Activated naive CD8-positive, alpha-beta T cell treated with anti-CD3 and anti-CD28 coated beads, Interleukin-2, amount 10 ng/mL, durations not matched to agents 7 days and 5 days (primary cell): ENCODE results near the gene AHDC1. TPM values are rescaled to one million over a fixed set of nuclear protein-coding genes. Genes with fewer than 3 reads are reported as not detected.
"Not testable (repeated sequence)": the region's sequence is repeated elsewhere in the genome, so short reads cannot be mapped to it uniquely, and the experiment has no call there.

Experiments used
- ATAC-seq: fragments of 150-1000 bp; cut with Tn5 transposase; one replicate; pipeline ENCODE4 v1.10.0; 2021; ENCODE audit warnings: low read depth, moderate library complexity
- POLR2A ChIA-PET: fragments of 350-600 bp; sonication (Branson Sonifier 250); formaldehyde crosslinking; loops from one replicate; lab custom pipeline; 2021; ENCODE audit warnings: antibody characterized with exemption; lab: Charles Lee
- DNase-seq: peaks from one replicate; pipeline ENCODE4 v3.0.0; 2021
- H3K27ac Mint-ChIP-seq: one replicate; pipeline ENCODE4 v1.8.0; 2022; ENCODE audit warnings: mild to moderate bottlenecking, mixed read lengths
- H3K27me3 Mint-ChIP-seq: one replicate; pipeline ENCODE4 v1.8.0; 2022; ENCODE audit warnings: mild to moderate bottlenecking, moderate library complexity, mixed read lengths
- H3K36me3 Mint-ChIP-seq: one replicate; pipeline ENCODE4 v1.8.0; 2021; ENCODE audit warnings: mild to moderate bottlenecking, mixed read lengths
- H3K4me1 Mint-ChIP-seq: one replicate; pipeline ENCODE4 v1.8.0; 2021; ENCODE audit warnings: mixed read lengths
- H3K4me3 Mint-ChIP-seq: one replicate; pipeline ENCODE4 v1.8.0; 2022; ENCODE audit warnings: mild to moderate bottlenecking, moderate library complexity, mixed read lengths
- H3K9me3 Mint-ChIP-seq: one replicate; pipeline ENCODE4 v1.8.0; 2021; ENCODE audit warnings: mixed read lengths
- total RNA-seq, 2 experiments: library from RNA; stranded (reverse); gene quantifications; one replicate each; pipeline ENCODE4 v1.2.3, GENCODE V29; 2021

The AHDC1 gene
- total RNA-seq, 2 experiments from 2014 or later: 21.6 to 22.2 TPM

GRCh38 chr1:27643600-27644368, 39.8 kb upstream of the AHDC1 start:
- DNase-seq (peak; percentile 67), ATAC-seq (peak; percentile 94)
- H3K36me3 Mint-ChIP-seq: no peaks in the 10 kb centered on the region
- H3K4me1 Mint-ChIP-seq: peaks cover 13% of the 10 kb centered on the region
- H3K27me3 Mint-ChIP-seq: peaks cover 6% of the 10 kb centered on the region
- H3K27ac Mint-ChIP-seq: no peak overlapping the region
- H3K4me3 Mint-ChIP-seq: no peak overlapping the region
- POLR2A ChIA-PET: interaction anchor here (1.1 to 1.2 kb wide), 2 partner anchors 19 to 35 kb away, joined by 3 to 6 read pairs; no protein-coding TSS in a partner anchor
- H3K9me3 Mint-ChIP-seq: no peaks in the 10 kb centered on the region

- ATAC-seq, POLR2A ChIA-PET, H3K27ac Mint-ChIP-seq, H3K9me3 Mint-ChIP-seq, DNase-seq, H3K36me3 Mint-ChIP-seq, H3K27me3 Mint-ChIP-seq, H3K4me3 Mint-ChIP-seq: not testable (repeated sequence)
- H3K4me1 Mint-ChIP-seq: peaks cover 19% of the 10 kb centered on the region
Observed at GRCh38 chr1:27640514-27640913, 36.6 kb upstream of the AHDC1 start.

- H3K27me3 Mint-ChIP-seq: peaks cover 6% of the 10 kb centered on the region
- no peak overlapping the region for H3K4me3 Mint-ChIP-seq
- H3K4me1 Mint-ChIP-seq: peaks cover 23% of the 10 kb centered on the region
- POLR2A ChIA-PET: no interaction called here
- H3K27ac Mint-ChIP-seq: no peak overlapping the region
- H3K36me3 Mint-ChIP-seq: no peaks in the 10 kb centered on the region
- H3K9me3 Mint-ChIP-seq: no peaks in the 10 kb centered on the region
- DNase-seq (no peak), ATAC-seq (no peak)
Observed at GRCh38 chr1:27638805-27639204, 34.9 kb upstream of the AHDC1 start.

GRCh38 chr1:27638047-27638734, 34.2 kb upstream of the AHDC1 start:
- POLR2A ChIA-PET: no interaction called here
- Mint-ChIP-seq H3K9me3 (no peaks in the 10 kb centered on the region), H3K27me3 (peaks cover 2% of the 10 kb centered on the region), H3K36me3 (no peaks in the 10 kb centered on the region), H3K4me3 (no peak overlapping the region), H3K27ac (no peak overlapping the region), H3K4me1 (peaks cover 25% of the 10 kb centered on the region)
- DNase-seq (no peak), ATAC-seq (no peak)

GRCh38 chr1:27635396-27636142, 31.6 kb upstream of the AHDC1 start:
- H3K9me3 Mint-ChIP-seq: no peaks in the 10 kb centered on the region
- peaks cover 2% of the 10 kb centered on the region for H3K27me3 Mint-ChIP-seq
- DNase-seq (no peak), ATAC-seq (no peak)
- POLR2A ChIA-PET: no interaction called here
- H3K4me1 Mint-ChIP-seq: peaks cover 49% of the 10 kb centered on the region
- H3K4me3 Mint-ChIP-seq: no peak overlapping the region
- H3K27ac Mint-ChIP-seq: no peak overlapping the region
- H3K36me3 Mint-ChIP-seq: no peaks in the 10 kb centered on the region

- Mint-ChIP-seq H3K27ac (peak within 1 kb of the TSS; percentile 71), H3K36me3 (no peaks in the 10 kb centered on the region), H3K9me3 (no peaks in the 10 kb centered on the region), H3K27me3 (peaks cover 6% of the 10 kb centered on the region), H3K4me3 (peak within 1 kb of the TSS; percentile 65), H3K4me1 (peaks cover 49% of the 10 kb centered on the region)
- ATAC-seq (no peak), DNase-seq (no peak)
- POLR2A ChIA-PET: no interaction called here
Observed at GRCh38 chr1:27634985-27635367, 31.0 kb upstream of the AHDC1 start, which contains the start of gene FGR. Gene FGR, minus strand, starts transcription at chr1:27635185. Its CDS starts 11,269 bp downstream, at chr1:27623916.

GRCh38 chr1:27634177-27634984, 30.4 kb upstream of the AHDC1 start:
- ATAC-seq: peak; percentile 12
- POLR2A ChIA-PET: interaction anchor here (0.6 to 3.3 kb wide), 2 partner anchors 16 to 195 kb away, joined by 3 to 12 read pairs; no protein-coding TSS in a partner anchor

GRCh38 chr1:27633640-27634176, 29.8 kb upstream of the AHDC1 start:
- H3K4me3 Mint-ChIP-seq: peak overlapping the region; percentile 53
- no peaks in the 10 kb centered on the region for H3K9me3 Mint-ChIP-seq
- no peaks in the 10 kb centered on the region for H3K36me3 Mint-ChIP-seq
- H3K4me1 Mint-ChIP-seq: peaks cover 57% of the 10 kb centered on the region
- peaks cover 9% of the 10 kb centered on the region for H3K27me3 Mint-ChIP-seq
- ATAC-seq (no peak), DNase-seq (no peak)
- POLR2A ChIA-PET: interaction anchor here (0.6 to 3.3 kb wide), 3 partner anchors 16 to 196 kb away, joined by 3 to 12 read pairs (median 3); no protein-coding TSS in a partner anchor
- peak overlapping the region; percentile 40 for H3K27ac Mint-ChIP-seq

More at GRCh38 chr1:27634177-27634984, 30.4 kb upstream of the AHDC1 start:
- Mint-ChIP-seq H3K27me3 (peaks cover 6% of the 10 kb centered on the region), H3K9me3 (no peaks in the 10 kb centered on the region), H3K27ac (peak overlapping the region; percentile 71), H3K4me3 (peak overlapping the region; percentile 65), H3K36me3 (no peaks in the 10 kb centered on the region), H3K4me1 (peaks cover 53% of the 10 kb centered on the region)
- peak; percentile 69 for DNase-seq

- ATAC-seq (no peak), DNase-seq (no peak)
- Mint-ChIP-seq H3K4me1 (peaks cover 59% of the 10 kb centered on the region), H3K27me3 (peaks cover 10% of the 10 kb centered on the region), H3K36me3 (no peaks in the 10 kb centered on the region), H3K9me3 (no peaks in the 10 kb centered on the region), H3K4me3 (peak overlapping the region; percentile 53), H3K27ac (peak overlapping the region; percentile 40)
- POLR2A ChIA-PET: interaction anchor here (0.7 to 3.3 kb wide), 3 partner anchors 15 to 27 kb away, joined by 3 to 12 read pairs (median 3); no protein-coding TSS in a partner anchor
Observed at GRCh38 chr1:27633298-27633610, 29.3 kb upstream of the AHDC1 start.

GRCh38 chr1:27632387-27633297, 28.7 kb upstream of the AHDC1 start:
- DNase-seq (peak; percentile 73), ATAC-seq (peak; percentile 81)
- H3K9me3 Mint-ChIP-seq: no peaks in the 10 kb centered on the region
- peaks cover 10% of the 10 kb centered on the region for H3K27me3 Mint-ChIP-seq
- peak overlapping the region; percentile 53 for H3K4me3 Mint-ChIP-seq
- POLR2A ChIA-PET: interaction anchor here (0.6 to 3.3 kb wide), 5 partner anchors 14 to 197 kb away, joined by 3 to 12 read pairs (median 4); no protein-coding TSS in a partner anchor
- peak overlapping the region; percentile 69 for H3K27ac Mint-ChIP-seq
- H3K36me3 Mint-ChIP-seq: no peaks in the 10 kb centered on the region
- peaks cover 59% of the 10 kb centered on the region for H3K4me1 Mint-ChIP-seq

GRCh38 chr1:27630859-27631491, 27.0 kb upstream of the AHDC1 start:
- Mint-ChIP-seq H3K36me3 (no peaks in the 10 kb centered on the region), H3K9me3 (no peaks in the 10 kb centered on the region), H3K4me3 (peak overlapping the region; percentile 53), H3K27ac (peak overlapping the region; percentile 56), H3K4me1 (peaks cover 56% of the 10 kb centered on the region), H3K27me3 (peaks cover 10% of the 10 kb centered on the region)
- ATAC-seq: no peak
- POLR2A ChIA-PET: interaction anchor here (0.9 to 3.3 kb wide), 3 partner anchors 10 to 23 kb away, joined by 4 to 12 read pairs (median 4); no protein-coding TSS in a partner anchor
- no peak for DNase-seq
